DND-41 (cell line): ENCODE data around the gene MT4.

Experiments used
- EZH2 ChIP-seq: IDR thresholded peaks from 3 replicates; pipeline ENCODE4 v1.6.1; 2012; ENCODE audit warnings: borderline replicate concordance, low read depth, mild to moderate bottlenecking, moderate library complexity, low read length, inconsistent platforms; ENCODE audit not compliant: severe bottlenecking
- TF ChIP-seq, protein P1 (sequence below): IDR thresholded peaks from 2 replicates; pipeline ENCODE4 v1.5.1; 2012; ENCODE audit warnings: borderline replicate concordance, low read length, moderate library complexity, mild to moderate bottlenecking; ENCODE audit not compliant: poor library complexity, severe bottlenecking; ENCODE audit errors: extremely low read depth

DNA sequence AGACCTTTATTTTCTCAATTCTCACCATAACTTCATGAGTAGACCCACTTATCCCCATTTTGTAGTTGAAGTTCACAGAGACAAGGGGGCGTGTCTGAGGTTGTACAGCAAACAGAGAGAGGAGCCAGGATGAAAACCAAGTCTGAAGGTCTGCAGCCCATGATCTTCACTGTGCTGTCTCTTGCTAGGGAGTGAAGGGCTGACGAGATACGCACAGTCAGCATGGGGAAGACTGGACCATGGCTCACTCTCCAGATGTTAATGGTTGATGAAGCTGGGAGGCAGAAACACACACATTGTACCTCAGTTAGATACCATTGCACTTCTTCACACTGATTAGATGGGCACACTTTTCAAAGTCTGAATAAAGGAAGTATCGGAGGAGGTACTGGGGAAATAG lies 5.8 kb upstream of the MT4 start:
- TF ChIP-seq, protein P1, sequence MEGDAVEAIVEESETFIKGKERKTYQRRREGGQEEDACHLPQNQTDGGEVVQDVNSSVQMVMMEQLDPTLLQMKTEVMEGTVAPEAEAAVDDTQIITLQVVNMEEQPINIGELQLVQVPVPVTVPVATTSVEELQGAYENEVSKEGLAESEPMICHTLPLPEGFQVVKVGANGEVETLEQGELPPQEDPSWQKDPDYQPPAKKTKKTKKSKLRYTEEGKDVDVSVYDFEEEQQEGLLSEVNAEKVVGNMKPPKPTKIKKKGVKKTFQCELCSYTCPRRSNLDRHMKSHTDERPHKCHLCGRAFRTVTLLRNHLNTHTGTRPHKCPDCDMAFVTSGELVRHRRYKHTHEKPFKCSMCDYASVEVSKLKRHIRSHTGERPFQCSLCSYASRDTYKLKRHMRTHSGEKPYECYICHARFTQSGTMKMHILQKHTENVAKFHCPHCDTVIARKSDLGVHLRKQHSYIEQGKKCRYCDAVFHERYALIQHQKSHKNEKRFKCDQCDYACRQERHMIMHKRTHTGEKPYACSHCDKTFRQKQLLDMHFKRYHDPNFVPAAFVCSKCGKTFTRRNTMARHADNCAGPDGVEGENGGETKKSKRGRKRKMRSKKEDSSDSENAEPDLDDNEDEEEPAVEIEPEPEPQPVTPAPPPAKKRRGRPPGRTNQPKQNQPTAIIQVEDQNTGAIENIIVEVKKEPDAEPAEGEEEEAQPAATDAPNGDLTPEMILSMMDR, result no peak
- TF ChIP-seq EZH2, result no peak
